Hindlimb muscle (tissue), 1 donor: ENCODE measurements around the gene VPS37C. TPM values are rescaled to one million over a fixed set of nuclear protein-coding genes. Genes with fewer than 3 reads are reported as not detected.
A peak's percentile ranks its signal among the peaks of the same experiment; 100 is the strongest.

Source experiments
- DNase-seq: peaks from one replicate; pipeline ENCODE4 v3.0.0-alpha.2; 2013
- polyA plus RNA-seq: library from polyadenylated mRNA; unstranded; fragments of 120-200 nt; gene quantifications from one replicate; pipeline ENCODE4 v1.2.1, GENCODE V29; 2013; ENCODE audit not compliant: insufficient read length

Gene VPS37C
- polyA plus RNA-seq, 1 donor, result 22.0 TPM

GRCh38 chr11:61131998-61132555 is 29.1 kb downstream of the VPS37C start:
- no peak for DNase-seq

GRCh38 chr11:61131586-61131985 is 29.6 kb downstream of the VPS37C start:
- DNase-seq, result no peak

DNA sequence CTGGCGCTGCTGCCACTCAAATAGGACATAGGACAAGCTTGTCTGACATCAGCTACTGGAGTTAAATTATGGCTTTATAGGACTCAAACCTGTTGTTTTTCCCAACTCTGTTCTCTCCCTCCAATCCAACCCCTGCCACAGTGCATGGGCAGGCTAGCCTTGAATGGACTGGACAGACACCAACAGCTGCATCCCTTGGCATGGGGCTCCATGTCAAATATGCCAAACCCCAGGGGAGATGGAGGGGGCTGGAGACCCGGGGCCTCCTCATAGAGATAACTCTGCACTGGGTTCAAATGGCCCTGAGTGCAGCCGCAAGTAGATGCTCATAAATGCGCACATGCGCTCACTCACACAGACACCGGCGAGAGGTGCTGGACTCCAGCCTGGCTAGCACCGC is 30.0 kb downstream of the VPS37C start:
- no peak for DNase-seq

- peak; percentile 86 for DNase-seq
Measured at GRCh38 chr11:61129639-61130523, 31.3 kb downstream of the VPS37C start.

GRCh38 chr11:61128947-61129638 is 32.1 kb downstream of the VPS37C start:
- no peak for DNase-seq

DNA sequence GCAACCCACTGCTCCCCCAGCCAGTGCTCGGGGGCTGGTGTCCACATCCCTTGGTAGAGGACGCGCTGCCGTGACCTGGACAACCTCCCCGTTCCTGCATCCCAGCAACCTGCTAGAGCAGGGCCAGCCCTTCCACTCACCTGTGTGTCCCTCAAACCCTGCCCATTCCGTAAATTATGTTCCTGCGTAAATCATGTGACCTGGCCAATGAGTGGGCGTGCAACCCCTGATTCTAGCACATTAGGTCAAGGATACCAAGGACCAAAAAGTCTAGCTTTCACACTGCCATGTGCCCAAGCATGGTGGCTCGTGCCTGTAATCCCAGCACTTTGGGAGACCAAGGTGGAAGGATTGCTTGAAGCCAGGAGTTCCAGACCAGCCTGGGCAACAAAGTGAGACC is 33.2 kb downstream of the VPS37C start:
- no peak for DNase-seq

DNA sequence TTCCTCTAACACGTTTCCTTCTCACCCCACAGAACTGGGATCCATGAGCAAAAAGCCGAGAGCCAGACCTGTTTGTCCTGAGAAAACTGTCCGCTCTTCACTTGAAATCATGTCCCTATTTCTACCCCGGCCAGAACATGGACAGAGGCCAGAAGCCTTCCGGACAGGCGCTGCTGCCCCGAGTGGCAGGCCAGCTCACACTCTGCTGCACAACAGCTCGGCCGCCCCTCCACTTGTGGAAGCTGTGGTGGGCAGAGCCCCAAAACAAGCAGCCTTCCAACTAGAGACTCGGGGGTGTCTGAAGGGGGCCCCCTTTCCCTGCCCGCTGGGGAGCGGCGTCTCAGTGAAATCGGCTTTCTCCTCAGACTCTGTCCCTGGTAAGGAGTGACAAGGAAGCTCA is 35.0 kb downstream of the VPS37C start:
- DNase-seq, result peak; percentile 53

DNA sequence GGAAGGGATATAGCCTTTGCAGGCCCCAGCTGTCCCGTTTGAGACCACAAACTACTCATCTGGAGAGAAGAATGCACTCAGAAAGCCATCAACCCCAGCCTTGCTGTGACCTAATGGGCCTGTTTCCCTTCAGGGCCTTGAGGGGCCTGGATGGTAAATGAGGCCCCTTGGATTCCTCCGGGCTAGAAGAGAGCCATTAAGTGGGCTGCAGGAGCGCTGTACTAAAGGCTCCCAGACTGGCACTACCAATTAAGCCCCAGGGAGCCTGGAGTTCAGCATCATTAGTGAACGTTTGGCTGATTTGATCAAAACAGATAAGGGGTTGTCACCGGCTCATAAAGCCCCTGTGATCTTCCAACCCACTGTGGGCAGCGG is 35.9 kb downstream of the VPS37C start:
- no peak for DNase-seq

DNA sequence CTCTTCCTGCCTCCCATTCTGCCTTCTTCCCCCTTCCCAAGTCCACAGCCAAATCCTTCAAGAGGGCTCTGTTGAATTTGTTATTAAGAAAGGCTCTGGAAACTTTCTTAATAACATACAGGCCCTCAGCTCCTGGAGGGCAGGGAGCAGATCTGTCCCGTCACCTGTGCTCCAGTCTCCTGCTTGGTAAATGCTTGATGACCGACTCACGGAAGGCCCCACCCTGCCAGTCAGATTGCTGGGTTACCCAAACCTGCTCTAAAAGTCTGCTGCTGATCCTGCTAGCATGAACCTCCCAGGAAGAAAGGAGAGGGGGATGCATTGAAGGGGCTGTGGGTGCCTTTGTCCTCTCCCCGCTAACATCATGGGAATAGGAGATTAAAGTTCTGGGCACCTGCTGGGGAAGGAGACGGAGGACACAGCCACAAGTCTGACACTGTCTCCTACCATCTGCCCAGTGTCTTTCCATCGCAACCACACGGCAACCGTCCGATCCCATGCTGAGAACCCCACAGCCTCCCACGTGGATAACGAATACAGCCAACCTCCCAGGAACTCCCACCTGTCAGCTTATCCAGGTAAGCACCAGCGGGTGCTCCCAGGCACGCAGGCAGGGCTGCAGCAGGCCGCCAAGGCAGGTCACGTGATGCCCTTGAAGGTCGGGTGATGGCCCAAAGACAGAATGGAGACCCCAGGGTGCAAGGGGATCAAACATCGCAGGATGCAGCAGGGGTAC is 36.5 kb downstream of the VPS37C start:
- DNase-seq, result no peak

- DNase-seq, result no peak
Measured at GRCh38 chr11:61123775-61124571, 37.3 kb downstream of the VPS37C start.

DNA sequence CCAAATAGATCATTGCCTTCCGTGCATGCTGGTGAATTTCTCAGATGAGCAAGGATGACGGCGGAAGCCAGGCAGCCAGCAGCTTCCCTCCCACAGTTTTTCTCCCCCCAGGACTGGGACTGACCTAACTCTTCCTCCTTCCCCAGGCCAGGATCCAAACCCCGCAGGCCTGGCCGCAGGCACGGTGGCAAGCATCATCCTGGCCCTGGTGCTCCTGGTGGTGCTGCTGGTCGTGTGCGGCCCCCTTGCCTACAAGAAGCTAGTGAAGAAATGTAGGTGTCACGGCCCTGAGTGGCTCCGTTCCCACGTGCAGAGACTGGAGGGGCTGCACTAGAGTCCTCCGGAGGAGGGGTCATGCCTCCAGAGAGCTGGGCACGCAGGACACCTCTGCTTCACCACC is 38.5 kb downstream of the VPS37C start:
- no peak for DNase-seq

GRCh38 chr11:61121917-61122316 is 39.3 kb downstream of the VPS37C start:
- DNase-seq, result no peak

DNA sequence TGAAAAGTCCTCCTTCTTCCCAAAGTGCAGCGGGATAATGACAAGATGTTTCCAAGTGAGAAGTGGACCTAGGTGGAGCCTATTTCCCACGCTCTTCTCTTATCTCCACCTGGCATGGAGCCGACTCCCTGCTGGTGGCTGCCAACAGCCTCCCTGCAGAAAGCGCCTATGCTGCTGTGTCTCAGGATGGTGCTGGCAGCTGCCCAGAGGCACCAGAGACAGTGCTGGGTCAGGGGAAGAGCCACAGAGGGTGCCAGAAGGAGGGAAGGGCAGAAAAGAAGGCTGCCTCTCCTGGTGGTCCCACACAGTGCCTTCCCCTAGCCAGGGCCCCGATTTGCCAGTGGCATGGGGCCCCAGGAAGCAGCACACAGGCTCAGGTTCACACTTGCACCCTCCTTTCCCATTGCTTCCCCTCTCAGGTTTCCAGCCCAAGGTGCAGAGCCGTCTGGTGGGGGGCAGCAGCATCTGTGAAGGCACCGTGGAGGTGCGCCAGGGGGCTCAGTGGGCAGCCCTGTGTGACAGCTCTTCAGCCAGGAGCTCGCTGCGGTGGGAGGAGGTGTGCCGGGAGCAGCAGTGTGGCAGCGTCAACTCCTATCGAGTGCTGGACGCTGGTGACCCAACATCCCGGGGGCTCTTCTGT is 39.9 kb downstream of the VPS37C start:
- no peak for DNase-seq

DNA sequence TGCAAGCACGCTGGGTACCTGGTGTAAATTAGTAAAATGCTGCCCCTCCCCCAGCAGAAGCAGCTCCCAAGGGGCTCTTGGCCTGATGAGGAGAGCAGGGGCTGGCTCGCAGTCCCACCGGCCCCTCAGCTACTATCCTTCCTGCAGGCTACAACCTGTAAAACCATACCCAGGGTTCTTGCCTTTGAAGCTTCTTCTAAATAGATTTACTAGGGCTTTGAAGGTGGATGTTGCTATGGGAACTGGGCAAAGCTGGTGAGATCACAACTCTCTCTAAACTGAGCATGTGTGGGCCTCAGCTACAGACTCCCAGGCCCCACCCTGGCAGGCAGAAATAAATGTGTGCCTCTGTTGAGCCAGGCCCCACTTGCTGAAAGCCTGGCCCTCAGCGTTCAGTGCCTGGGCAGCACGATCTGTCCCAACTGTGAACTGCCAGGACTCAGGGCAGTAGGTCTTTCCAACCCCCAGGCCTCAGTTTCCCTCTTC is 40.5 kb downstream of the VPS37C start:
- DNase-seq, result no peak

GRCh38 chr11:61120099-61120705 is 41.0 kb downstream of the VPS37C start:
- no peak for DNase-seq

DNA sequence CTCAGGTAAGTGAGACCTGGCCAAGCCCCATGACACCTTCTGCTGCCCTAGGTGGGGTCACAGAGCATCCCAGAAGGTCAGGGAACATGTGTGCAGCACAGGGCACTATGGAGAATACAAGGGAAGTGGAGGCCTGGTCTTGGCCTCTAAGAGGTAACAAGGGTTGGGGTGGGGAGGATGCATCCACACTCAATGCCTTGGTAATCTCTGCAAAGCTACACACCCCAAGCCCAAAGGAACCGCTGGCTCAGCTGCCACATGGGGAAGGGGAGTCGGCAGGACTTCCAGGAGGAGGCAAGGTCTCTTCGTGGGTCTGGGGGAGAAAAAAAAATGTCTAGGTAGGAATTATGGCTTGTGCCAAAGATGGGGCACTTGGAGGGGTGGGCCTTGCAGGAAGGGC is 41.7 kb downstream of the VPS37C start:
- DNase-seq, result no peak

GRCh38 chr11:61119055-61119454 is 42.2 kb downstream of the VPS37C start:
- no peak for DNase-seq

- DNase-seq, result no peak
Measured at GRCh38 chr11:61118406-61118805, 42.8 kb downstream of the VPS37C start.

GRCh38 chr11:61118004-61118403 is 43.2 kb downstream of the VPS37C start:
- no peak for DNase-seq

- DNase-seq, result no peak
Measured at GRCh38 chr11:61117168-61117520, 44.1 kb downstream of the VPS37C start.
